GM12872 (cell line): ENCODE results near the gene ZIM2.

ENCODE experiments used
- CTCF ChIP-seq: IDR thresholded peaks from 3 replicates; pipeline ENCODE4 v1.5.1; 2011; ENCODE audit warnings: low read depth, mild to moderate bottlenecking, low read length, moderate library complexity; ENCODE audit not compliant: insufficient read depth

The ZIM2 gene

DNA sequence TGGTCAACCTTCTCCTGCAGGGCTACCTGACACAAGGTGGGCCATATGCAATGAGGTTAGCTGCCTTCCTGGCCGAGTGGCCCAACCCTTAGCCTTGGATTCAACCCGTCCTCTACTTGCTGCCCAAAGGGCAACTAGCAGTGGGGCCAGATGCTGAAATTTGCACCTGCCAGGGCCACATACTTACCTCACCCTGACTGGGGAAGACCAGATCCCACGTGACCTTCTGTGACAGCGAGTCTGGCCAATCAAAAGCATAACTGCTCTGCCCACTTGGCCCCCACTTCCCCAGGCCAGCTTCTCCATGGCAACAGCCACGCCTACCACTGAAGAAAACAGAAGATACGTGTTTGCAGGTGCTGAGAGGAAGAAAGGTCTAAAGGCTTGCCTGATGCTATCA is 10.9 kb downstream of the ZIM2 start:
- TF ChIP-seq CTCF, result no peak

GRCh38 chr19:56827708-56828107 is 12.8 kb downstream of the ZIM2 start:
- no peak for TF ChIP-seq CTCF

GRCh38 chr19:56823956-56824355 is 16.6 kb downstream of the ZIM2 start:
- no peak for TF ChIP-seq CTCF

- TF ChIP-seq CTCF, result no peak
Observed at GRCh38 chr19:56823417-56823816, 17.1 kb downstream of the ZIM2 start.

- no peak for TF ChIP-seq CTCF
Observed at GRCh38 chr19:56822755-56823154, 17.8 kb downstream of the ZIM2 start.

- TF ChIP-seq CTCF, result no peak
Observed at GRCh38 chr19:56821675-56822074, 18.9 kb downstream of the ZIM2 start.

DNA sequence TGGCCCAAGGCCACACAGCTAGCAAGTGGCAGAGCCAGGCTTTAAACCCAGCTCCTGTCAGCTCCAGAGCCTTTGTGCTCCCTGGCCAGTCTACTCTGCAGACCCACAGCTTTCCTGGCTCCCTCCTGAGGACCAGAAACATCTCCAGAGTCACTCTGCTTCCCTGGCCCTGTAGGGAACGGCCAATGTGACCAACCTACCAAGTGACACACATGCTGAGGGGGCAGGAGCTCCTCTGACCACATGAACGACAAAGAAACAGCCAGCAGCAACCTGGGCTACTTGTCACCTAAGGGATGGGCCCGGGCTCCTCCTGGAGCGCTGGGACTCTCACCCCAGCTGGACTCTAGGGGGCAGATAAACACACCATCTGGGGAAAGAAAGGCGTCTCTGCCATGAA is 19.3 kb downstream of the ZIM2 start:
- no peak for TF ChIP-seq CTCF

GRCh38 chr19:56819166-56819565 is 21.4 kb downstream of the ZIM2 start:
- TF ChIP-seq CTCF, result no peak
